GM23338 (cell line): ENCODE measurements around the gene LRRC10. TPM values are rescaled to one million over a fixed set of nuclear protein-coding genes. Genes with fewer than 3 reads are reported as not detected.

Source experiments
- ATAC-seq: fragments of 200-7000 bp; cut with Tn5 transposase; 3 replicates; pipeline ENCODE4 v1.9.1; 2020
- DNase-seq: peaks from one replicate; pipeline ENCODE4 v3.0.0-alpha.2; 2015; ENCODE audit warnings: low spot score
- H2AFZ ChIP-seq: fragments of 200-600 bp; sonication (generic); 2 replicates; pipeline ENCODE4 v1.8.0; 2016; ENCODE audit warnings: antibody characterized with exemption, mild to moderate bottlenecking, moderate library complexity
- H3F3A ChIP-seq: fragments of 200-600 bp; sonication (generic); replicated peaks from 2 replicates; pipeline ENCODE4 v1.8.0; 2017; ENCODE audit warnings: antibody characterized with exemption, mixed run types, low read depth
- H3K27ac ChIP-seq: fragments of 200-600 bp; sonication (generic); 2 replicates; pipeline ENCODE4 v1.6.1; 2016; ENCODE audit warnings: low read depth
- H3K27me3 ChIP-seq: fragments of 200-600 bp; sonication (generic); 2 replicates; pipeline ENCODE4 v1.8.0; 2016; ENCODE audit warnings: mild to moderate bottlenecking, mixed run types, moderate library complexity; ENCODE audit not compliant: insufficient read depth
- H3K36me3 ChIP-seq: fragments of 200-600 bp; sonication (generic); 2 replicates; pipeline ENCODE4 v1.8.0; 2016; ENCODE audit warnings: mild to moderate bottlenecking; ENCODE audit not compliant: insufficient read depth
- H3K4me1 ChIP-seq: fragments of 200-600 bp; sonication (generic); 2 replicates; pipeline ENCODE4 v1.8.0; 2016; ENCODE audit warnings: mild to moderate bottlenecking, moderate library complexity; ENCODE audit not compliant: insufficient read depth
- H3K4me2 ChIP-seq: fragments of 200-600 bp; sonication (generic); 2 replicates; pipeline ENCODE4 v1.7.1; 2017; ENCODE audit warnings: mixed run types
- H3K4me3 ChIP-seq: fragments of 200-600 bp; sonication (generic); 2 replicates; pipeline ENCODE4 v1.6.1; 2016; ENCODE audit warnings: mixed run types
- H3K79me2 ChIP-seq: fragments of 200-600 bp; sonication (generic); replicated peaks from 2 replicates; pipeline ENCODE4 v1.8.0; 2017; ENCODE audit warnings: mild to moderate bottlenecking; ENCODE audit not compliant: insufficient read depth
- H3K9me2 ChIP-seq: fragments of 200-600 bp; sonication (generic); 2 replicates; pipeline ENCODE4 v1.8.0; 2017; ENCODE audit not compliant: insufficient read depth
- H4K20me1 ChIP-seq: fragments of 200-600 bp; sonication (generic); replicated peaks from 2 replicates; pipeline ENCODE4 v1.8.0; 2017; ENCODE audit warnings: mild to moderate bottlenecking; ENCODE audit not compliant: insufficient read depth
- H3K27ac Mint-ChIP-seq: 2 replicates; pipeline ENCODE4 v1.8.0; 2020; ENCODE audit warnings: inconsistent platforms, mild to moderate bottlenecking, moderate library complexity, mixed read lengths
- H3K27me3 Mint-ChIP-seq: 3 replicates; pipeline ENCODE4 v1.8.0; 2022; ENCODE audit warnings: low read depth, mild to moderate bottlenecking, moderate library complexity, mixed read lengths, inconsistent platforms; ENCODE audit not compliant: insufficient read depth, poor library complexity
- H3K36me3 Mint-ChIP-seq: 3 replicates; pipeline ENCODE4 v1.8.0; 2021; ENCODE audit warnings: low read depth, mild to moderate bottlenecking, inconsistent platforms, moderate library complexity, mixed read lengths
- H3K4me1 Mint-ChIP-seq: 3 replicates; pipeline ENCODE4 v1.8.0; 2020; ENCODE audit warnings: mild to moderate bottlenecking, inconsistent platforms, mixed read lengths
- H3K4me3 Mint-ChIP-seq: 3 replicates; pipeline ENCODE4 v1.8.0; 2021; ENCODE audit warnings: moderate library complexity, mild to moderate bottlenecking, inconsistent platforms, mixed read lengths
- H3K9me3 Mint-ChIP-seq: 3 replicates; pipeline ENCODE4 v1.8.0; 2020; ENCODE audit warnings: moderate library complexity, mild to moderate bottlenecking, inconsistent platforms, mixed read lengths
- CREB1 ChIP-seq: fragments of 250-450 bp; sonication (Bioruptor Pico); IDR thresholded peaks from 2 replicates; pipeline ENCODE4 v1.5.0; 2020; ENCODE audit warnings: low read depth, mild to moderate bottlenecking, moderate library complexity
- EZH2 ChIP-seq: fragments of 200-600 bp; sonication (generic); IDR thresholded peaks from one replicate; pipeline ENCODE4 v1.8.0; 2017; ENCODE audit warnings: antibody characterized with exemption, mild to moderate bottlenecking, low read depth; ENCODE audit not compliant: unreplicated experiment
- EZH2phosphoT487 ChIP-seq: fragments of 200-600 bp; sonication (generic); IDR thresholded peaks from one replicate; pipeline ENCODE4 v1.8.1; 2018; ENCODE audit warnings: antibody characterized with exemption; ENCODE audit not compliant: unreplicated experiment
- JUNB ChIP-seq: IDR thresholded peaks from one replicate; pipeline ENCODE4 v1.6.1; 2016; ENCODE audit warnings: antibody characterized with exemption; ENCODE audit not compliant: unreplicated experiment
- NANOG ChIP-seq: IDR thresholded peaks from 2 replicates; pipeline ENCODE4 v1.6.1; 2016; ENCODE audit warnings: antibody characterized with exemption, borderline replicate concordance
- POLR2AphosphoS5 ChIP-seq: IDR thresholded peaks from 2 replicates; pipeline ENCODE4 v1.6.1; 2016; ENCODE audit warnings: antibody characterized with exemption, low read depth
- STAT1 ChIP-seq: IDR thresholded peaks from one replicate; pipeline ENCODE4 v1.6.1; 2016; ENCODE audit warnings: antibody characterized with exemption; ENCODE audit not compliant: unreplicated experiment
- ZNF114 ChIP-seq: fragments of 250-450 bp; sonication (Bioruptor Pico); IDR thresholded peaks from 2 replicates; pipeline ENCODE4 v1.5.0; 2020; ENCODE audit warnings: mild to moderate bottlenecking, moderate library complexity
- ZNF331 ChIP-seq: fragments of 250-450 bp; sonication (Bioruptor Pico); IDR thresholded peaks from 2 replicates; pipeline ENCODE4 v1.5.0; 2020; ENCODE audit warnings: low read depth, mild to moderate bottlenecking, moderate library complexity
- polyA plus RNA-seq: library from polyadenylated mRNA; unstranded; fragments of >200 nt; fragmentation: Nextera tagmentation; extraction: Ambion mirVana; gene quantifications from 2 replicates; pipeline ENCODE4 v1.2.1, GENCODE V29; 2016
- total RNA-seq: library from RNA; depleted of rRNA; stranded (reverse); fragments of >200 nt; shearing (Covaris generic); gene quantifications from 2 replicates; pipeline ENCODE4 v1.2.3, GENCODE V29; 2014
- TF ChIP-seq, protein P1 (sequence below): IDR thresholded peaks from one replicate; pipeline ENCODE4 v1.6.1; 2018; ENCODE audit warnings: antibody characterized with exemption; ENCODE audit not compliant: unreplicated experiment
- TF ChIP-seq, protein P2 (sequence below): IDR thresholded peaks from 2 replicates; pipeline ENCODE4 v1.6.1; 2016; ENCODE audit warnings: antibody characterized with exemption
- TF ChIP-seq, protein P3 (sequence below), 2 experiments: fragments of 200-600 bp in 1 of 2; sonication (generic) in 1 of 2; conservative IDR thresholded peaks; 2 replicates each; pipeline versions ENCODE4 v1.5.1 to v1.6.1; 2016 to 2017; ENCODE audit warnings: antibody characterized with exemption in 2 of 2, low read depth in 2 of 2, mild to moderate bottlenecking in 2 of 2, moderate library complexity in 1 of 2
- TF ChIP-seq, protein P4 (sequence below): fragments of 250-450 bp; sonication (Bioruptor Pico); IDR thresholded peaks from 2 replicates; pipeline ENCODE4 v1.5.0; 2020; ENCODE audit warnings: mild to moderate bottlenecking, moderate library complexity

LRRC10 gene
- total and polyA plus RNA-seq, 2 experiments from 2014 or later, result not detected

DNA sequence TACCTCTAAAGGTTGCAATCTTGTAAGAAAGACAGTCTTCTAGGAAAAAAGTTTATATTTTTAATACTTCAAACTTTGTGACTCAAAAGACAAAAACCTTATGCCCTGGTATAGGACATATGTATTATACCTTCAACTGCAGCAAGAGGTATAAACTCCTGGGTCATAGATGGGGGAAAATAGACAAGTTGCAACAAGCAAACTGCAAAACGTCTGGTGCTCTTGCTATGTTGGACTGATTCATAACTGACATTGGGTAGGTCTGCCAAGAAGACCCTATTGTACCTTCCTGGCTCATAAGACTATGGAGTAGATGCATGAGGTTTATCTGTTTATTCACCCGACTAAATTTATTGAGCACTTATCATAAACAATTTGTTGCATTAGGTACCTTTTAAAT, 47.5 kb upstream of the LRRC10 start:
- Histone ChIP-seq H3F3A (no peaks in the 10 kb centered on the region), H3K4me1 (no peaks in the 10 kb centered on the region), H3K27ac (no peak overlapping the region), H4K20me1 (no peaks in the 10 kb centered on the region), H3K4me2 (no peak overlapping the region), H3K79me2 (no peaks in the 10 kb centered on the region), H3K27me3 (no peaks in the 10 kb centered on the region), H3K36me3 (no peaks in the 10 kb centered on the region), H3K9me2 (no peaks in the 10 kb centered on the region; the same call in 1 of the 2 replicates), H3K4me3 (no peak overlapping the region), H2AFZ (no peak overlapping the region)
- Mint-ChIP-seq H3K4me3 (no peak overlapping the region), H3K36me3 (no peaks in the 10 kb centered on the region), H3K27ac (no peak overlapping the region), H3K27me3 (no peaks in the 10 kb centered on the region), H3K4me1 (no peaks in the 10 kb centered on the region), H3K9me3 (no peaks in the 10 kb centered on the region)
- no peak for ATAC-seq
- TF ChIP-seq NANOG (no peak), JUNB (no peak), EZH2phosphoT487 (no peak), CREB1 (no peak), ZNF331 (no peak), STAT1 (no peak), POLR2AphosphoS5 (no peak), ZNF114 (CRISPR knock-in tag) (no peak), EZH2 (no peak)
- TF ChIP-seq, protein P1, sequence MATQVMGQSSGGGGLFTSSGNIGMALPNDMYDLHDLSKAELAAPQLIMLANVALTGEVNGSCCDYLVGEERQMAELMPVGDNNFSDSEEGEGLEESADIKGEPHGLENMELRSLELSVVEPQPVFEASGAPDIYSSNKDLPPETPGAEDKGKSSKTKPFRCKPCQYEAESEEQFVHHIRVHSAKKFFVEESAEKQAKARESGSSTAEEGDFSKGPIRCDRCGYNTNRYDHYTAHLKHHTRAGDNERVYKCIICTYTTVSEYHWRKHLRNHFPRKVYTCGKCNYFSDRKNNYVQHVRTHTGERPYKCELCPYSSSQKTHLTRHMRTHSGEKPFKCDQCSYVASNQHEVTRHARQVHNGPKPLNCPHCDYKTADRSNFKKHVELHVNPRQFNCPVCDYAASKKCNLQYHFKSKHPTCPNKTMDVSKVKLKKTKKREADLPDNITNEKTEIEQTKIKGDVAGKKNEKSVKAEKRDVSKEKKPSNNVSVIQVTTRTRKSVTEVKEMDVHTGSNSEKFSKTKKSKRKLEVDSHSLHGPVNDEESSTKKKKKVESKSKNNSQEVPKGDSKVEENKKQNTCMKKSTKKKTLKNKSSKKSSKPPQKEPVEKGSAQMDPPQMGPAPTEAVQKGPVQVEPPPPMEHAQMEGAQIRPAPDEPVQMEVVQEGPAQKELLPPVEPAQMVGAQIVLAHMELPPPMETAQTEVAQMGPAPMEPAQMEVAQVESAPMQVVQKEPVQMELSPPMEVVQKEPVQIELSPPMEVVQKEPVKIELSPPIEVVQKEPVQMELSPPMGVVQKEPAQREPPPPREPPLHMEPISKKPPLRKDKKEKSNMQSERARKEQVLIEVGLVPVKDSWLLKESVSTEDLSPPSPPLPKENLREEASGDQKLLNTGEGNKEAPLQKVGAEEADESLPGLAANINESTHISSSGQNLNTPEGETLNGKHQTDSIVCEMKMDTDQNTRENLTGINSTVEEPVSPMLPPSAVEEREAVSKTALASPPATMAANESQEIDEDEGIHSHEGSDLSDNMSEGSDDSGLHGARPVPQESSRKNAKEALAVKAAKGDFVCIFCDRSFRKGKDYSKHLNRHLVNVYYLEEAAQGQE, result no peak
- TF ChIP-seq, protein P2, sequence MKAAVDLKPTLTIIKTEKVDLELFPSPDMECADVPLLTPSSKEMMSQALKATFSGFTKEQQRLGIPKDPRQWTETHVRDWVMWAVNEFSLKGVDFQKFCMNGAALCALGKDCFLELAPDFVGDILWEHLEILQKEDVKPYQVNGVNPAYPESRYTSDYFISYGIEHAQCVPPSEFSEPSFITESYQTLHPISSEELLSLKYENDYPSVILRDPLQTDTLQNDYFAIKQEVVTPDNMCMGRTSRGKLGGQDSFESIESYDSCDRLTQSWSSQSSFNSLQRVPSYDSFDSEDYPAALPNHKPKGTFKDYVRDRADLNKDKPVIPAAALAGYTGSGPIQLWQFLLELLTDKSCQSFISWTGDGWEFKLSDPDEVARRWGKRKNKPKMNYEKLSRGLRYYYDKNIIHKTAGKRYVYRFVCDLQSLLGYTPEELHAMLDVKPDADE, result no peak
- TF ChIP-seq, protein P3, sequence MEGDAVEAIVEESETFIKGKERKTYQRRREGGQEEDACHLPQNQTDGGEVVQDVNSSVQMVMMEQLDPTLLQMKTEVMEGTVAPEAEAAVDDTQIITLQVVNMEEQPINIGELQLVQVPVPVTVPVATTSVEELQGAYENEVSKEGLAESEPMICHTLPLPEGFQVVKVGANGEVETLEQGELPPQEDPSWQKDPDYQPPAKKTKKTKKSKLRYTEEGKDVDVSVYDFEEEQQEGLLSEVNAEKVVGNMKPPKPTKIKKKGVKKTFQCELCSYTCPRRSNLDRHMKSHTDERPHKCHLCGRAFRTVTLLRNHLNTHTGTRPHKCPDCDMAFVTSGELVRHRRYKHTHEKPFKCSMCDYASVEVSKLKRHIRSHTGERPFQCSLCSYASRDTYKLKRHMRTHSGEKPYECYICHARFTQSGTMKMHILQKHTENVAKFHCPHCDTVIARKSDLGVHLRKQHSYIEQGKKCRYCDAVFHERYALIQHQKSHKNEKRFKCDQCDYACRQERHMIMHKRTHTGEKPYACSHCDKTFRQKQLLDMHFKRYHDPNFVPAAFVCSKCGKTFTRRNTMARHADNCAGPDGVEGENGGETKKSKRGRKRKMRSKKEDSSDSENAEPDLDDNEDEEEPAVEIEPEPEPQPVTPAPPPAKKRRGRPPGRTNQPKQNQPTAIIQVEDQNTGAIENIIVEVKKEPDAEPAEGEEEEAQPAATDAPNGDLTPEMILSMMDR (conservative IDR thresholded peaks at IDR 0.05; ENCODE audit: low read depth in 2 of 2), result no peak
- TF ChIP-seq, protein P4, sequence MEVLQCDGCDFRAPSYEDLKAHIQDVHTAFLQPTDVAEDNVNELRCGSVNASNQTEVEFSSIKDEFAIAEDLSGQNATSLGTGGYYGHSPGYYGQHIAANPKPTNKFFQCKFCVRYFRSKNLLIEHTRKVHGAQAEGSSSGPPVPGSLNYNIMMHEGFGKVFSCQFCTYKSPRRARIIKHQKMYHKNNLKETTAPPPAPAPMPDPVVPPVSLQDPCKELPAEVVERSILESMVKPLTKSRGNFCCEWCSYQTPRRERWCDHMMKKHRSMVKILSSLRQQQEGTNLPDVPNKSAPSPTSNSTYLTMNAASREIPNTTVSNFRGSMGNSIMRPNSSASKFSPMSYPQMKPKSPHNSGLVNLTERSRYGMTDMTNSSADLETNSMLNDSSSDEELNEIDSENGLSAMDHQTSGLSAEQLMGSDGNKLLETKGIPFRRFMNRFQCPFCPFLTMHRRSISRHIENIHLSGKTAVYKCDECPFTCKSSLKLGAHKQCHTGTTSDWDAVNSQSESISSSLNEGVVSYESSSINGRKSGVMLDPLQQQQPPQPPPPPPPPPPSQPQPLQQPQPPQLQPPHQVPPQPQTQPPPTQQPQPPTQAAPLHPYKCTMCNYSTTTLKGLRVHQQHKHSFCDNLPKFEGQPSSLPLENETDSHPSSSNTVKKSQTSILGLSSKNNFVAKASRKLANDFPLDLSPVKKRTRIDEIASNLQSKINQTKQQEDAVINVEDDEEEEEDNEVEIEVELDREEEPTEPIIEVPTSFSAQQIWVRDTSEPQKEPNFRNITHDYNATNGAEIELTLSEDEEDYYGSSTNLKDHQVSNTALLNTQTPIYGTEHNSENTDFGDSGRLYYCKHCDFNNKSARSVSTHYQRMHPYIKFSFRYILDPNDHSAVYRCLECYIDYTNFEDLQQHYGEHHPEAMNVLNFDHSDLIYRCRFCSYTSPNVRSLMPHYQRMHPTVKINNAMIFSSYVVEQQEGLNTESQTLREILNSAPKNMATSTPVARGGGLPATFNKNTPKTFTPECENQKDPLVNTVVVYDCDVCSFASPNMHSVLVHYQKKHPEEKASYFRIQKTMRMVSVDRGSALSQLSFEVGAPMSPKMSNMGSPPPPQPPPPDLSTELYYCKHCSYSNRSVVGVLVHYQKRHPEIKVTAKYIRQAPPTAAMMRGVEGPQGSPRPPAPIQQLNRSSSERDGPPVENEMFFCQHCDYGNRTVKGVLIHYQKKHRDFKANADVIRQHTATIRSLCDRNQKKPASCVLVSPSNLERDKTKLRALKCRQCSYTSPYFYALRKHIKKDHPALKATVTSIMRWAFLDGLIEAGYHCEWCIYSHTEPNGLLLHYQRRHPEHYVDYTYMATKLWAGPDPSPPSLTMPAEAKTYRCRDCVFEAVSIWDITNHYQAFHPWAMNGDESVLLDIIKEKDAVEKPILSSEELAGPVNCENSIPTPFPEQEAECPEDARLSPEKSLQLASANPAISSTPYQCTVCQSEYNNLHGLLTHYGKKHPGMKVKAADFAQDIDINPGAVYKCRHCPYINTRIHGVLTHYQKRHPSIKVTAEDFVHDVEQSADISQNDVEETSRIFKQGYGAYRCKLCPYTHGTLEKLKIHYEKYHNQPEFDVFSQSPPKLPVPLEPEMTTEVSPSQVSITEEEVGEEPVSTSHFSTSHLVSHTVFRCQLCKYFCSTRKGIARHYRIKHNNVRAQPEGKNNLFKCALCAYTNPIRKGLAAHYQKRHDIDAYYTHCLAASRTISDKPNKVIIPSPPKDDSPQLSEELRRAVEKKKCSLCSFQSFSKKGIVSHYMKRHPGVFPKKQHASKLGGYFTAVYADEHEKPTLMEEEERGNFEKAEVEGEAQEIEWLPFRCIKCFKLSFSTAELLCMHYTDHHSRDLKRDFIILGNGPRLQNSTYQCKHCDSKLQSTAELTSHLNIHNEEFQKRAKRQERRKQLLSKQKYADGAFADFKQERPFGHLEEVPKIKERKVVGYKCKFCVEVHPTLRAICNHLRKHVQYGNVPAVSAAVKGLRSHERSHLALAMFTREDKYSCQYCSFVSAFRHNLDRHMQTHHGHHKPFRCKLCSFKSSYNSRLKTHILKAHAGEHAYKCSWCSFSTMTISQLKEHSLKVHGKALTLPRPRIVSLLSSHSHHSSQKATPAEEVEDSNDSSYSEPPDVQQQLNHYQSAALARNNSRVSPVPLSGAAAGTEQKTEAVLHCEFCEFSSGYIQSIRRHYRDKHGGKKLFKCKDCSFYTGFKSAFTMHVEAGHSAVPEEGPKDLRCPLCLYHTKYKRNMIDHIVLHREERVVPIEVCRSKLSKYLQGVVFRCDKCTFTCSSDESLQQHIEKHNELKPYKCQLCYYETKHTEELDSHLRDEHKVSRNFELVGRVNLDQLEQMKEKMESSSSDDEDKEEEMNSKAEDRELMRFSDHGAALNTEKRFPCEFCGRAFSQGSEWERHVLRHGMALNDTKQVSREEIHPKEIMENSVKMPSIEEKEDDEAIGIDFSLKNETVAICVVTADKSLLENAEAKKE (CRISPR knock-in tag), result no peak
- DNase-seq, result no peak
